SK-N-SH (cell line): ENCODE results near the gene GATAD2A.

Experiments
- CHD2 ChIP-seq: fragments of 150-350 bp; IDR thresholded peaks from 2 replicates; pipeline ENCODE4 v1.6.1; 2018; ENCODE audit warnings: low read length; ENCODE audit not compliant: partially characterized antibody
- EP300 ChIP-seq, 2 experiments: IDR thresholded peaks; 2 replicates each; pipeline versions ENCODE4 v1.4.0 to v1.6.1; 2012; ENCODE audit warnings: borderline replicate concordance in 1 of 2, low read depth in 1 of 2, low read length in 1 of 2
- FOSL2 ChIP-seq: IDR thresholded peaks from 2 replicates; pipeline ENCODE4 v1.4.0; 2012; ENCODE audit warnings: low read depth, mild to moderate bottlenecking, moderate library complexity, borderline replicate concordance
- GABPA ChIP-seq: IDR thresholded peaks from 2 replicates; pipeline ENCODE4 v1.4.0; 2012; ENCODE audit warnings: low read depth, mild to moderate bottlenecking
- MEF2A ChIP-seq: IDR thresholded peaks from 2 replicates; pipeline ENCODE4 v1.4.0; 2012; ENCODE audit warnings: low read depth, borderline replicate concordance
- RAD21 ChIP-seq: IDR thresholded peaks from 2 replicates; pipeline ENCODE4 v1.6.1; 2012; ENCODE audit warnings: mild to moderate bottlenecking, low read length
- RCOR1 ChIP-seq: fragments of 150-350 bp; IDR thresholded peaks from 2 replicates; pipeline ENCODE4 v1.6.1; 2017; ENCODE audit warnings: antibody characterized with exemption, low read length
- TF ChIP-seq, protein P1 (sequence below): fragments of 200-600 bp; sonication (generic); IDR thresholded peaks from 2 replicates; pipeline ENCODE4 v1.6.1; 2017; ENCODE audit warnings: antibody characterized with exemption, mild to moderate bottlenecking, moderate library complexity

DNA sequence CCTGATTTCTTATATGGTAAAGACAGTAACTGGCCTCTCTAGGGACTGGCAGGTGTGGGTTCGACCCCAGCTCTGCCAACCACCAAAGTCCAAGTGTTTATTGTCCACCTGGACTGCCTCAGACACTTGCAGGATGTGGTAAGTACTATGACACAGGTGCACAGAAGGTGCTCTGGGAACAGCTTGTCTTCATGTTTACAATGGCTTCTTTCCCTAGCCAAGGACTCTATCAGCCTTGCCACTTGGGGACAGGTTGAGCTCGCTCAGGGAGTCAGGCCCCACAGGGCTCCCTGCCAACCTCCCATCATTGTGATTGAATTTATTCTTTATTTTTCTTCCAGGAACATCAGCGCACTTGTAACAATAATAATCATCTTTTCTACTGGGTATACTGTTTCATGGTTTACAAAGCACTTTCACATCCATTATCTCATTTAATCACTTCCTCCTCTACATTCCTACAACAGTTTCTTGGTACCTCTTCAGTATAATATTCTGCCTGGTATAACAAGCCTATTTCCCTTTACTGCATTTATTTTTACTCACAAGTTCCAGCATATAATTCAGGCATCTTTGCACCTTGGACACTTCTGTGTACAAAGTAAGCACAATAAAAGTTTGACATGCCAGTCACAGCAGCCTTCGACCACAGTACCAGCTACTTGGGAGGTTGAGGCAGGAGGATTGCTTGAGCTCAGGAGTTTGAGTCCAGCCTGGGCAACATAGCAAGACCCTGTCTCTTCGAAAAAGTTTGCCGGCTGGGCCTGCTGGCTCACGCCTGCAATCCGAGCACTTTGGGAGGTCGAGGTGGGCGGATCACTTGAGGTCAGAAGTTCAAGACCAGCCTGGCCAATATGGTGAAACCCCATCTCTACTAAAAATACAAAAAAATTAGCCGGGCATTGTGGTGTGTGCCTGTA lies 24.2 kb upstream of the GATAD2A start:
- TF ChIP-seq FOSL2 (no peak), RAD21 (no peak), GABPA (no peak), CHD2 (no peak), MEF2A (no peak), RCOR1 (no peak), EP300 (IDR thresholded peaks at IDR 0.05; ENCODE audit: borderline replicate concordance in 1 of 2, low read depth in 1 of 2, low read length in 1 of 2) (no peak)
- TF ChIP-seq, protein P1, sequence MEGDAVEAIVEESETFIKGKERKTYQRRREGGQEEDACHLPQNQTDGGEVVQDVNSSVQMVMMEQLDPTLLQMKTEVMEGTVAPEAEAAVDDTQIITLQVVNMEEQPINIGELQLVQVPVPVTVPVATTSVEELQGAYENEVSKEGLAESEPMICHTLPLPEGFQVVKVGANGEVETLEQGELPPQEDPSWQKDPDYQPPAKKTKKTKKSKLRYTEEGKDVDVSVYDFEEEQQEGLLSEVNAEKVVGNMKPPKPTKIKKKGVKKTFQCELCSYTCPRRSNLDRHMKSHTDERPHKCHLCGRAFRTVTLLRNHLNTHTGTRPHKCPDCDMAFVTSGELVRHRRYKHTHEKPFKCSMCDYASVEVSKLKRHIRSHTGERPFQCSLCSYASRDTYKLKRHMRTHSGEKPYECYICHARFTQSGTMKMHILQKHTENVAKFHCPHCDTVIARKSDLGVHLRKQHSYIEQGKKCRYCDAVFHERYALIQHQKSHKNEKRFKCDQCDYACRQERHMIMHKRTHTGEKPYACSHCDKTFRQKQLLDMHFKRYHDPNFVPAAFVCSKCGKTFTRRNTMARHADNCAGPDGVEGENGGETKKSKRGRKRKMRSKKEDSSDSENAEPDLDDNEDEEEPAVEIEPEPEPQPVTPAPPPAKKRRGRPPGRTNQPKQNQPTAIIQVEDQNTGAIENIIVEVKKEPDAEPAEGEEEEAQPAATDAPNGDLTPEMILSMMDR, result no peak
